GM19467 (cell line): ENCODE measurements around the gene TRAF2.

Experiments
- ATAC-seq: cut with Tn5 transposase; IDR thresholded peaks from one replicate; pipeline ENCODE4 v1.9.1; 2021; ENCODE audit warnings: mild to moderate bottlenecking, moderate library complexity; ENCODE audit not compliant: unreplicated experiment

Gene TRAF2

GRCh38 chr9:136973618-136974617, 87.6 kb downstream of the TRAF2 start:
- no peak for ATAC-seq

- no peak for ATAC-seq
These were observed 88.7 kb downstream of the TRAF2 start for GRCh38 chr9:136974817-136975535.

DNA sequence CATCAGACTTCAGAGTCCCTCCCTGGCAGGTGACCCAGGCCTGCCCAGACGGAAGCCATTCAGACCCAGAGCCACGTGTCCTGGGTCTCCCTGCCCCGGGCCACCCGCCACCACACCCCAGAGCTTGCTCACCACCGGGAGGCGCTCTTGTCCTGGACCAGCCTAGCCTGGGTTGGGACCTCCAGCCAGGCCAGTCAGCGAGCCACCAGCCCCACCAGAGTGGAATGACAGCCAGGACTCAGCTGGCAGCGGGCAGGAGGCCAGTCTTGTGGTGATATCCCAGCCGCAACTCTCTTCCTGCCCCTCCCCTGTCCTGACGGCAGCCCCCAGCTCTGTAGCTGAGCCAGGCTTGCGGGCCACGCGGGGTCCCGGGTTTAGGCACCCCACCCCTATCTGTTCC, 89.3 kb downstream of the TRAF2 start:
- no peak for ATAC-seq
